Karpas-422 (cell line): Measurements from ENCODE around the gene LRPAP1. TPM values are rescaled to one million over a fixed set of nuclear protein-coding genes. Genes with fewer than 3 reads are reported as not detected.

ENCODE experiments used
- DNase-seq: peaks from one replicate; pipeline ENCODE4 v3.0.0-alpha.2; 2015
- H2AFZ ChIP-seq: fragments of 200-600 bp; sonication (generic); 2 replicates; pipeline ENCODE4 v1.6.1; 2014; ENCODE audit warnings: antibody characterized with exemption, low read length, mixed read lengths
- H3K27ac ChIP-seq: fragments of 200-600 bp; sonication (generic); 2 replicates; pipeline ENCODE4 v1.5.1; 2014; ENCODE audit warnings: mild to moderate bottlenecking, low read length, moderate library complexity
- H3K27me3 ChIP-seq: fragments of 200-600 bp; sonication (generic); 2 replicates; pipeline ENCODE4 v1.6.1; 2014; ENCODE audit warnings: low read length, mixed read lengths
- H3K36me3 ChIP-seq: fragments of 200-600 bp; sonication (generic); 2 replicates; pipeline ENCODE4 v1.6.1; 2014; ENCODE audit warnings: low read length, mixed read lengths; ENCODE audit not compliant: insufficient read depth
- H3K4me1 ChIP-seq: fragments of 200-600 bp; sonication (generic); 2 replicates; pipeline ENCODE4 v1.6.1; 2014; ENCODE audit warnings: mild to moderate bottlenecking, low read length, mixed read lengths
- H3K4me2 ChIP-seq: fragments of 200-600 bp; sonication (generic); 2 replicates; pipeline ENCODE4 v1.6.1; 2014; ENCODE audit warnings: low read length, low read depth, mild to moderate bottlenecking; ENCODE audit not compliant: poor library complexity, severe bottlenecking
- H3K4me3 ChIP-seq: fragments of 200-600 bp; sonication (generic); 2 replicates; pipeline ENCODE4 v1.5.1; 2014; ENCODE audit warnings: mild to moderate bottlenecking, antibody characterized with exemption, low read length, mixed read lengths
- H3K79me2 ChIP-seq: fragments of 200-600 bp; sonication (generic); 2 replicates; pipeline ENCODE4 v1.6.1; 2014; ENCODE audit warnings: mild to moderate bottlenecking, low read length, mixed read lengths
- H3K9ac ChIP-seq: fragments of 200-600 bp; sonication (generic); 2 replicates; pipeline ENCODE4 v1.6.0; 2014; ENCODE audit warnings: low read length
- H3K9me2 ChIP-seq: fragments of 200-600 bp; sonication (generic), shearing (Covaris generic); replicated peaks from 2 replicates; pipeline ENCODE4 v1.6.0; 2014; ENCODE audit warnings: mild to moderate bottlenecking, low read length, moderate library complexity; ENCODE audit not compliant: insufficient read depth
- H3K9me3 ChIP-seq: fragments of 300-700, 200-600 bp; sonication (generic); 2 replicates; pipeline ENCODE4 v1.6.1; 2014; ENCODE audit warnings: low read length, mixed read lengths
- H4K20me1 ChIP-seq: fragments of 200-600 bp; sonication (generic); 2 replicates; pipeline ENCODE4 v1.6.1; 2014; ENCODE audit warnings: mild to moderate bottlenecking, antibody characterized with exemption, low read length, low read depth; ENCODE audit not compliant: insufficient read depth
- total RNA-seq: library from RNA; depleted of rRNA; stranded (reverse); fragments of >200 nt; shearing (Covaris generic); gene quantifications from 2 replicates; pipeline ENCODE4 v1.2.3, GENCODE V29; 2014; ENCODE audit warnings: low replicate concordance

The LRPAP1 gene
- total RNA-seq, 1 experiment from 2014 or later, result 15.3 TPM

DNA sequence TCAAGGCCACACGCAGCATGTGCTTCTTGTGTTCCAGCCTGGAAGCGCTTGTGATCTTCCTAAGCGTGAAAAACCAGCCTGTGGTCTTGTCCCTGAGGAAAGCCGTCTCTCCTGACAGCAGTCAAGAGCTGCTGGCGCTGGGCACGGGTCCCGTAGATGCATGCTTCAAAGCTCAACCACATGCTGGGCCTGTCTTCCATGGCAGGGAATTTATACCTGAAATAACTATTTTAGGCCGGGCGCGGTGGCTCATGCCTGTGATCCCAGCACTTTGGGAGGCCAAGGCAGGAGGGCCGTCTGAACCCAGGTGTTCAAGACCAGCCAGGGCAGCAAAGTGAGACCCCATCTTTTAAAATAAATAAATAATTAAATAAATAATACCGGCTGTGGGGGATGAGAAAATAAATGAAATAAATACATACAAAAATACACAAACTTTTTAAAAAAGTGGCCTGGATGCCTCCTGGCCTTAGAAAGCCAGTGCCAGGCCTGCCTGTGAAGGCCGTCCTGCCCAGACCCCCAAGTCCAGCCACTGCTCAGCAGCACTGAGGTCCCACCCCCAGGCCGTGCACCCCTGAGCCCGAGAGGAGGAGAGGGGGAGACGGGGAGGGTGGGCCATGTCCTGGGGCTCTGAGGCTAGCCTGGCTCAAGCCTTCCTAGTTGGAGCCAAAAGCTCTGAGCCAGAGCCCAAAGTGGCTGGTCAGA, 10.4 kb downstream of the LRPAP1 start:
- no peak overlapping the region for H3K4me3 ChIP-seq
- H3K4me2 ChIP-seq, result no peak overlapping the region
- H2AFZ ChIP-seq, result no peak overlapping the region
- H3K4me1 ChIP-seq, result no peaks in the 10 kb centered on the region
- H3K27me3 ChIP-seq, result no peaks in the 10 kb centered on the region
- no peaks in the 10 kb centered on the region for H3K9me2 ChIP-seq
- no peaks in the 10 kb centered on the region for H3K9me3 ChIP-seq
- 0 out of 2 replicates have a peak, but pooled peaks cover 3% of the 10 kb centered on the region for H4K20me1 ChIP-seq
- peaks cover 3% of the 10 kb centered on the region; the same call in 1 of the 2 replicates for H3K79me2 ChIP-seq
- no peaks in the 10 kb centered on the region for H3K36me3 ChIP-seq
- H3K9ac ChIP-seq, result no peak overlapping the region
- H3K27ac ChIP-seq, result no peak overlapping the region
- no peak for DNase-seq

DNA sequence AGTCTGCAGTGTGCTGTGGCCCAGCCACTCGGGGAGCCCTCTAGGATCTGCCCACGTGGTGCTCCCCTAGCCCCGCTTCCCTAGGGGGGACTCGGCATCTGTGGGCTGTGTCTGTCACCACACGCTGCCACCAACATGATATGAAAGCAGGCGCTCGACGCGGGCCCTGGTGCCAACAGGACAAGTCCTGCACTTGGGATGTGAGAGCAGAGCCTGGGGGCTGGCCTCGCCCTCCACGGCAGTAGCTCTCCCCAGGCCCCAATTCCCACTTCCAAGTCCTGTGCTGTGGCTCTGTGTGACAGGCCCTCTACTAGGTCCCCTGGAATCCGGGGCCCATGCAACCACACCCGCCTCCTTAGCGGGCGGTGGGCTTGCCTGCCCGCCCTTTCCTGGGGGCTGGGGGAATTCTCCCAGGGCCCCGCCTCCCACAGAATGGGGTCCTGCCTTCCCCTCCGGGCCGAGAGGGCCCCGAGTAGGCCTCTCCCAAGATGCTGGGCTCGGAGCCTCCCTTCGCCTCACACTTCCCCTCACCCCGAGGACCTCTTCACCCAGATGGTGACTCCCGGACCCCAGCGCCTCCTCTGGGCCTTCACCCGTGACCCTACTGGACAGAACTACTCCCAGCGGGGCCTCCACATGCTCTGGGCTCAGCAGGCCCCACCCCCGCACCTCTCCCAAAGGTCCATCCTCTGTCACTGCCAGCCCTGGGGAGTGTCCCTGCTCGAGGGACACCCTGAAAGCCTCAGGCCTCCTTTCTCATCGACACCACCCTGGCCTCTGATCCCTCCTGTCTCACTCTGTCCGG, 11.2 kb downstream of the LRPAP1 start:
- Histone ChIP-seq H3K4me2 (no peak overlapping the region), H4K20me1 (no peaks in the 10 kb centered on the region), H3K9me2 (no peaks in the 10 kb centered on the region), H3K79me2 (no peaks in the 10 kb centered on the region), H3K36me3 (no peaks in the 10 kb centered on the region), H3K4me3 (no peak overlapping the region), H3K9me3 (no peaks in the 10 kb centered on the region), H3K9ac (no peak overlapping the region), H3K4me1 (no peaks in the 10 kb centered on the region), H3K27me3 (no peaks in the 10 kb centered on the region), H2AFZ (no peak overlapping the region), H3K27ac (no peak overlapping the region)
- no peak for DNase-seq

DNA sequence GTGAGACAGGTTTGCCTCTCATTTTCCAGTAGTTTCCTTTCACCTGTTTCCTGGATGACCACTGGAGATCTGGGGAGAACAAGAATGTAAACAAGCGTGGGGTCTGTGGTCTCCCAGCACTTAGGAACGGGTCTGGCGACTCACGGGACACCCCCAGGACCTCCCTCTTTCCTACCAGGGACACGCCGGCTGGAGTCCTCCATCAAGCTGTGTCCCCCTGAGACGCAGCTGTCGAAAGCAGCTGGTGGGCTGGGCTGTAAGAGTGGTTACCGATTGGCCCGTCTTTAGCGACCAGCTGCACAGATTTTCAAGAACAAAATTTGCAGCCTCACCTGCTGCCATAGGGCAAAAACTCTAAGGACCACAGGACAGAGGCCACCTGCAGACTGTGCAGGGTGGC, 11.9 kb downstream of the LRPAP1 start:
- Histone ChIP-seq H4K20me1 (no peaks in the 10 kb centered on the region), H3K9ac (no peak overlapping the region), H3K27me3 (no peaks in the 10 kb centered on the region), H2AFZ (no peak overlapping the region), H3K9me3 (no peaks in the 10 kb centered on the region), H3K36me3 (no peaks in the 10 kb centered on the region), H3K9me2 (no peaks in the 10 kb centered on the region), H3K4me1 (no peaks in the 10 kb centered on the region), H3K79me2 (no peaks in the 10 kb centered on the region), H3K27ac (no peak overlapping the region), H3K4me3 (no peak overlapping the region), H3K4me2 (no peak overlapping the region)
- no peak for DNase-seq

DNA sequence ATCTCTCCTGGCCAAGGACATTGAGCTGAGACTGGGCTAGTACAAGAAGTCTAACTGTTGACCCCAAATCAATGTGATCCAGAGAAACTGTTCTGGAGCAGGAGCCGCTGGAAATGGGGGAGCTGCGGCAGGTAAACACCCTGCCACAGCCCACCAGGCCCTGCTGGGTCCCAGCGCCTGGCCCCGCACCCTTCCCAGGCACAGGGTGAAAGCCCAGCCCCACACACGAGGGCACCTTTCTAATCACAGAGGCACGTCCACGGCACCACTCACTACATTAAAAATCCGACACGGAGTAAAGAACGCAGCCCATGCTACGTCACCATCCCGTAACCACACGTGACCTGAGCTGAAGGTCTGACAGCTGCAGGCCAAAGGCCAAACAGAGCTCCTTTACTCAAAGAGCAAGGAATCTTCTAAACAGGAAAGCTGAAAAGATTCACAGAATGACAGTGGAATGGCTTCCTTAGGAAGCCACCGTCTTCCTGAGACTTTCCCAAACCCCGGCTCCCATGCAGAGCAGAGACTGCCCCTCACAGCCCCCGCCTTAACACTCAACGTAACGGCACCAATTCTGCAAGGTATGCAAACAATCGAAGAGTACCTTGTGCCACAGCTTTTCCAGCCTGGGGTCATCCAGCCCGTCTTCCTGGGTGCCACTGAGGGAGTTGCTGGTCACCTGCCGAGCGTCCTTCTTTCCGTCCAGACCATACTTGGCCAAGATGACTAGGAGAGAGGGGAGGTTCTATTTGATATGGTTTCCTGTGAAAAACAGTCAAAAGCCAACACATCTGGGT, 12.6 kb downstream of the LRPAP1 start:
- Histone ChIP-seq H3K4me2 (no peak overlapping the region), H3K4me3 (no peak overlapping the region), H2AFZ (no peak overlapping the region), H3K27me3 (no peaks in the 10 kb centered on the region), H3K36me3 (no peaks in the 10 kb centered on the region), H3K27ac (no peak overlapping the region), H3K9me3 (no peaks in the 10 kb centered on the region), H4K20me1 (no peaks in the 10 kb centered on the region), H3K79me2 (no peaks in the 10 kb centered on the region), H3K9ac (no peak overlapping the region), H3K4me1 (no peaks in the 10 kb centered on the region), H3K9me2 (no peaks in the 10 kb centered on the region)
- no peak for DNase-seq

DNA sequence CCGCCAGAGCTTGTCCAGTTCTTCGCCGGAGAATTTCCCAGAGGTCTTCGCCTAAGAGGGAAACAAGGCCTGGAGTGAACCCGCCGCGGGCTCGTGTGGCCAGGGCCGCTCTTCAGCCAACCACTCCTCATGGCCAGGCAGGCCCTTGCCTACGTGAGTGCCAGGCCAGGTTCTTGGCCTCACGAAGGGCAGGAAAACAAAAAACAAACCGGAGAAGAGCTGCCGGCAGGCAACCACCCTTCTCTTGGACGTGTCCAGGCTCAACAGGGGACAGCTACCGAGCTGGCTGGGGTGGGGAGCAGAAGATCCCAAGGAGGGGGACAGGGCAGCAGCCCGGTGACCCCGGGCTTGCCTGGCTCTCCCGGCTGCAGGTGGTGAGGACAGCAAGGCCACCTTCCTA, 13.3 kb downstream of the LRPAP1 start:
- Histone ChIP-seq H2AFZ (no peak overlapping the region), H3K79me2 (no peaks in the 10 kb centered on the region), H3K9ac (no peak overlapping the region), H3K27ac (no peak overlapping the region), H3K9me3 (no peaks in the 10 kb centered on the region), H3K4me3 (no peak overlapping the region), H3K27me3 (no peaks in the 10 kb centered on the region), H3K36me3 (no peaks in the 10 kb centered on the region), H3K4me1 (no peaks in the 10 kb centered on the region), H4K20me1 (no peaks in the 10 kb centered on the region), H3K9me2 (no peaks in the 10 kb centered on the region), H3K4me2 (no peak overlapping the region)
- no peak for DNase-seq

DNA sequence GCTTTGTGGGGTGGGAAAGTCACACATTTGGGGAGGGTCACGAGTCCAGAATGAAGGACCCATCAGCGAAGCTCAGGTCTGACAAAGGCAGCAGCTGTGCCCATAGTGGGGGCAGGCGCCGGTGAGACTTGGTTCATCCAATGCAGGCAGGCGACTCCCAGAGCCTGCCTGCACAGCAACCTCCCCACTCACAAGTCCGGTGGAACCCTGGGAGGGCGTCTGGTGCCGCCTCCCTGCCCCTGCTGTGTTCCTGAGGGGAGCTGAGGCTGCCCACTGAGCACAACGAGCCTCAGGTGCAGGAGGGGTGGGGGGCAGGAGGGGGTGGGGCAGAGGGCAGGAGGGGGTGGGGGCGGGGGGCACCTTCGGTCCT, 13.7 kb downstream of the LRPAP1 start:
- H3K4me1 ChIP-seq, result no peaks in the 10 kb centered on the region
- H2AFZ ChIP-seq, result no peak overlapping the region
- DNase-seq, result no peak
- no peak overlapping the region for H3K9ac ChIP-seq
- no peaks in the 10 kb centered on the region for H4K20me1 ChIP-seq
- no peak overlapping the region for H3K27ac ChIP-seq
- no peaks in the 10 kb centered on the region for H3K79me2 ChIP-seq
- no peak overlapping the region for H3K4me2 ChIP-seq
- H3K4me3 ChIP-seq, result no peak overlapping the region
- no peaks in the 10 kb centered on the region for H3K27me3 ChIP-seq
- no peaks in the 10 kb centered on the region for H3K36me3 ChIP-seq
- no peaks in the 10 kb centered on the region for H3K9me2 ChIP-seq
- no peaks in the 10 kb centered on the region for H3K9me3 ChIP-seq

DNA sequence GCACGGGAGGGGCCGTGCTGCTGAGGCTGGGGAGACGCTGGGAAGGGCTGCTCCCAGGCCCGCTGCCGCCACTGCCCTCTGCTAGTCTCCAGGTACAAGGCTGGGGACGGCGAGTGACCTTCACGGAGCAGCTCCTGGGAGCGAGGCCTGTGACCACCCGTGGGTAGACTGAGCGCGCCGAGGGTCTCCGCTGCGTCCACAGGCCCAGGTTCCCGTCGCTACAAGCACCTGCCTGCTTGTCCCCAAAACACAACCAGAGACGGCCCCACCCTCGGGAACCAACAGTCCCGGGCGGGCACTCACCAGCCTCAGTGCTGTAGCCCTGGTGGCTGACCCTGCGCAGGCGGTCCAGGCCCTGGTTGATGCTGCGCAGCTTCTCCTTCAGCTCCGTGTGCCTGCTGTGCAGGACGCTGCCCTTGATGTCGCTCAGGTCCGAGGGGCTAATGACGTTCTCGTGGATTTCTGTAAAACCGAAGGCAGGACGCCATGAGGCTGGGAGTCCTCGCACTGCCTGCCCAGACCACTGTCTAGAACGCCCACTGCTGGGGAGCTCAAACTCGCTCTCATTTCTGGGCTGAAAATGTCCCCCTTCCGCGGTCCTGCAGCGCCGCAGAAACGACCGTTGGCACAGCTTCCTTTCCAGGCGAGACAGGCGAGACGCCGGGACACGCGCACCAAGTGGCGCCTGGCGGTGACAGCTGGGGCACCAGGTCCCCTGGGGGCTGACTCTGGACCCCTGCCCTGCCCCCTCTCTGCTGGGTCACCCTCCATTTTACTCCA, 14.3 kb downstream of the LRPAP1 start:
- no peak overlapping the region for H3K4me2 ChIP-seq
- no peak overlapping the region for H3K4me3 ChIP-seq
- H3K27me3 ChIP-seq, result no peaks in the 10 kb centered on the region
- H3K27ac ChIP-seq, result no peak overlapping the region
- no peaks in the 10 kb centered on the region for H3K9me3 ChIP-seq
- no peak overlapping the region for H3K9ac ChIP-seq
- no peaks in the 10 kb centered on the region for H3K4me1 ChIP-seq
- H3K36me3 ChIP-seq, result no peaks in the 10 kb centered on the region
- no peaks in the 10 kb centered on the region for H3K9me2 ChIP-seq
- no peaks in the 10 kb centered on the region for H3K79me2 ChIP-seq
- H2AFZ ChIP-seq, result no peak overlapping the region
- no peaks in the 10 kb centered on the region for H4K20me1 ChIP-seq
- DNase-seq, result no peak
